Measurements from ENCODE around the gene RSPH6A. TPM values are rescaled to one million over a fixed set of nuclear protein-coding genes. Genes with fewer than 3 reads are reported as not detected.

Gene RSPH6A
- total and polyA plus RNA-seq, 3 donors from 2014 or later: 17.0 to 88.3 (median 20.9) TPM

DNA sequence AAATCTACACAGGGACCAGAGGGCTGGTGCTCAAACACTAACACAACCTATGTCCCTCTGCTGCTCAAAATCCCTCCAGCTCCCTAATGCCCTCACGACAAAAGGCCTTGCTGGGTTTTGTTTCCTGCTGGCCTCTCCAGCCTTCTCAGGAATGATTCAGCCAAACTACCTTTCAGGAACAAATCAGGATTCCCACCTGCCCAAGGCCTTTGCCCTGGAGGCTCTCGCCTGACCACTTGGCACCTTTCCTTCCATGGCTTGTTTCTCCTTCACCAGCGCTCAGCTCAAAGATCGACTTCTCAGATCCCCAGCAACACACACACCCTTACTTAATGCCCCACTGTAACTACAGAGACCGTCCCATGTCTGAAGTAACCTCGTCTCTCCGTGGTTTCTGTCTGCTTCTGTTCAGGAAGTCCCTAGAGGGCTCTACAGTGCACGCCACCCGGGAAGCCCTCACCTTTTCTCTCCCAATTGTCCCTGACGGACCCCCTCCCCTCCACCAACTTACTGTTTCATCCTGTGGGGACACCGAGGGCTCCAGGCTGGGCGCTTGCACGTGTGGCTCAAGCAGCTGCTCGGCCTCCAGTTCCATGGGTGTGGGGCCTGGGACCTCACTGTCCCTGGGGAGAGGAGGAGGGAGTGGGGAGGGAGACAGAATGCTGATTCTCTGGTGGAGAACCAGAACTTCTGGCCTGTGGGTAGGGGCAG lies 42.8 kb downstream of the RSPH6A start:
- WGBS, 2 donors: 83 to 84% methylated on average over 14 of the region's 14 CpGs
- H3K27me3 ChIP-seq: no peaks in the 10 kb centered on the region
- intact Hi-C loops (cut with DNase I; ENCODE audit: low total_unique reads): loop anchor here (10.0 kb wide), 1 partner anchor 113 kb away; the partner anchor contains the start of gene IRF2BP1
- H3K9me3 ChIP-seq: no peaks in the 10 kb centered on the region
- H3K4me1 ChIP-seq: peaks cover 9% of the 10 kb centered on the region
- no peak for DNase-seq
- H3K27ac ChIP-seq: no peak overlapping the region
- H3K4me3 ChIP-seq: no peak overlapping the region
- no peaks in the 10 kb centered on the region for H3K36me3 ChIP-seq (ENCODE audit: low read depth, missing control alignments)
- TF ChIP-seq POLR2A (IDR thresholded peaks at IDR 0.05): no peak
- TF ChIP-seq, protein P1, sequence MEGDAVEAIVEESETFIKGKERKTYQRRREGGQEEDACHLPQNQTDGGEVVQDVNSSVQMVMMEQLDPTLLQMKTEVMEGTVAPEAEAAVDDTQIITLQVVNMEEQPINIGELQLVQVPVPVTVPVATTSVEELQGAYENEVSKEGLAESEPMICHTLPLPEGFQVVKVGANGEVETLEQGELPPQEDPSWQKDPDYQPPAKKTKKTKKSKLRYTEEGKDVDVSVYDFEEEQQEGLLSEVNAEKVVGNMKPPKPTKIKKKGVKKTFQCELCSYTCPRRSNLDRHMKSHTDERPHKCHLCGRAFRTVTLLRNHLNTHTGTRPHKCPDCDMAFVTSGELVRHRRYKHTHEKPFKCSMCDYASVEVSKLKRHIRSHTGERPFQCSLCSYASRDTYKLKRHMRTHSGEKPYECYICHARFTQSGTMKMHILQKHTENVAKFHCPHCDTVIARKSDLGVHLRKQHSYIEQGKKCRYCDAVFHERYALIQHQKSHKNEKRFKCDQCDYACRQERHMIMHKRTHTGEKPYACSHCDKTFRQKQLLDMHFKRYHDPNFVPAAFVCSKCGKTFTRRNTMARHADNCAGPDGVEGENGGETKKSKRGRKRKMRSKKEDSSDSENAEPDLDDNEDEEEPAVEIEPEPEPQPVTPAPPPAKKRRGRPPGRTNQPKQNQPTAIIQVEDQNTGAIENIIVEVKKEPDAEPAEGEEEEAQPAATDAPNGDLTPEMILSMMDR (IDR thresholded peaks at IDR 0.05): no peak

DNA sequence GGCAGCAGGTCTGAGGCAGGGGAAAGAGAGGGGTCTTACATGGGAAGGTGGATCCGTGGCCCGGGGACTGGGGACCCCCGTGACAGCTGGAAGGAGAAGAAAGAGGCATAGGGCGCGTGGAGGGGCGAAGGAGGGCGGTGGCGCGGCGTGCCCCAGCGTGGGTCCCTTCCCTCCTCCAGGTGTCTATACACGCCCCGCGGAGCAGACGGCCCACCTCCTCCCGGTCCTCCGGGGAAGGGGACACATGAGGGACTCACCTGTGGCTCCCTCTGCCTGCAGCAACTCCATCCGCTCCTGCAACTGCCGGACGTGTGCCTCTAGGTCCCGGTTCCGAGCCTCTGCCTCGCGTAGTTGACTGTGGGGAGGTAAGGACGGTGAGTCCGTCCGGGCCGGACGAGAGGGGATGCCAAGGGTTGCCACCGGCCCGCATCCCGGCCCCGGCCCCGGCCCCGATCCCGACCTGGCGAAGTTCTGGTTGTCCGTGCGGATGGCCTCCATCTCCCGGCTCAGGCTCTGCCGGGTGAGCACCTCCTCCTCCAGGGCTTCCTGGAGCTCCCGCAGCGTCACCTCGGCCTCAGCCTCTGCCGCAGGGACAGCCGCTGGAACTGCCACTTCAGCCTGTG lies 43.7 kb downstream of the RSPH6A start:
- Histone ChIP-seq H3K36me3 (ENCODE audit: low read depth, missing control alignments) (no peaks in the 10 kb centered on the region), H3K4me3 (peak overlapping the region in 1 of 2 donors; percentile 71), H3K9me3 (no peaks in the 10 kb centered on the region), H3K27ac (peak overlapping the region; percentile 89 to 95), H3K4me1 (peaks cover 16% of the 10 kb centered on the region), H3K27me3 (no peaks in the 10 kb centered on the region)
- 72 to 74% methylated on average over 14 to 43 of the region's 46 CpGs for WGBS, 2 donors
- no peak for TF ChIP-seq POLR2A (IDR thresholded peaks at IDR 0.05)
- TF ChIP-seq, protein P1 (IDR thresholded peaks at IDR 0.05): no peak
- no peak for DNase-seq
- intact Hi-C loops (cut with DNase I; ENCODE audit: low total_unique reads): loop anchor here (10.0 kb wide), 1 partner anchor 113 kb away; the partner anchor contains the start of gene IRF2BP1

DNA sequence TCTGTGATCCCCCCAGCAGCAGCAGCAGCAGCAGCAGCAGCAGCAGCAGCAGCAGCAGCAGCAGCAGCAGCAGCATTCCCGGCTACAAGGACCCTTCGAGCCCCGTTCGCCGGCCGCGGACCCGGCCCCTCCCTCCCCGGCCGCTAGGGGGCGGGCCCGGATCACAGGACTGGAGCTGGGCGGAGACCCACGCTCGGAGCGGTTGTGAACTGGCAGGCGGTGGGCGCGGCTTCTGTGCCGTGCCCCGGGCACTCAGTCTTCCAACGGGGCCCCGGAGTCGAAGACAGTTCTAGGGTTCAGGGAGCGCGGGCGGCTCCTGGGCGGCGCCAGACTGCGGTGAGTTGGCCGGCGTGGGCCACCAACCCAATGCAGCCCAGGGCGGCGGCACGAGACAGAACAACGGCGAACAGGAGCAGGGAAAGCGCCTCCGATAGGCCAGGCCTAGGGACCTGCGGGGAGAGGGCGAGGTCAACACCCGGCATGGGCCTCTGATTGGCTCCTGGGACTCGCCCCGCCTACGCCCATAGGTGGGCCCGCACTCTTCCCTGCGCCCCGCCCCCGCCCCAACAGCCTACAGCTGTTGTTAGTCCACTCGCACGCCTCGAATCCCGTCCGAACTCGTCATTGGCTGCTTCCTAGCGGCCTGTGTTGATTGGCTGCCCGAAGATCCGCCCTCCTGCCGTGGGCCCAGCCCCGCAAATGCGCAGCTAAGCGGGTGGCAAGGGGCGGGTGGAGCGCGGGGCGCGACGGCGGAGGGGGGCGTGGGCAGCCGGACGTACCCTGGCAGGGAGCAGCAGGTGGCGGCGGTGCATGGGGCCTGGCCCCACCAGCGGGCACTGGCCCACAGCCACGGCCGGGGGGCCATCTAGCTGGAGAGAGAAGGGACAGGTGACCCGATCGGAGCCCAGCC lies 44.7 kb downstream of the RSPH6A start:
- peak; percentile 99 for DNase-seq
- H3K4me3 ChIP-seq: peak overlapping the region; percentile 69 to 71
- TF ChIP-seq, protein P1 (IDR thresholded peaks at IDR 0.05): peak; percentile 91 to 97 (median 95)
- no peak for TF ChIP-seq POLR2A (IDR thresholded peaks at IDR 0.05)
- intact Hi-C loops (cut with DNase I; ENCODE audit: low total_unique reads): loop anchor here (10.0 kb wide), 1 partner anchor 114 kb away; the partner anchor contains the start of gene IRF2BP1
- peaks cover 24% of the 10 kb centered on the region for H3K4me1 ChIP-seq
- H3K9me3 ChIP-seq: no peaks in the 10 kb centered on the region
- H3K27me3 ChIP-seq: no peaks in the 10 kb centered on the region
- H3K36me3 ChIP-seq (ENCODE audit: low read depth, missing control alignments): no peaks in the 10 kb centered on the region
- H3K27ac ChIP-seq: peak overlapping the region; percentile 89 to 95
- WGBS, 2 donors: 1 to 7% methylated on average over 3 to 67 of the region's 79 CpGs

DNA sequence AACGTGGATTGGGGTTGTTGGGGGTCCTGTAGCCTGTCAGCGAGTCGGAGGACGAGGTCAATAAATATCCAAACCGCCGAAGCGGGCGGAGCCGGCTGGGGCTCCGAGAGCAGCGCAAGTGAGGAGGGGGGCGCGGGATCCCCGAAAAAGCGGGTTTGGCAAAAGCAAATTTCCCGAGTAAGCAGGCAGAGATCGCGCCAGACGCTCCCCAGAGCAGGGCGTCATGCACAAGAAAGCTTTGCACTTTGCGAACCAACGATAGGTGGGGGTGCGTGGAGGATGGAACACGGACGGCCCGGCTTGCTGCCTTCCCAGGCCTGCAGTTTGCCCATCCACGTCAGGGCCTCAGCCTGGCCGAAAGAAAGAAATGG lies 45.3 kb downstream of the RSPH6A start:
- H3K4me3 ChIP-seq: peak overlapping the region; percentile 69 to 71
- H3K27ac ChIP-seq: peak overlapping the region; percentile 89 to 95
- WGBS, 2 donors: 0 to 1% methylated on average over 22 to 28 of the region's 28 CpGs
- peak; percentile 55 for DNase-seq
- H3K4me1 ChIP-seq: peaks cover 28% of the 10 kb centered on the region
- H3K27me3 ChIP-seq: no peaks in the 10 kb centered on the region
- no peaks in the 10 kb centered on the region for H3K36me3 ChIP-seq (ENCODE audit: low read depth, missing control alignments)
- TF ChIP-seq POLR2A (IDR thresholded peaks at IDR 0.05): no peak
- TF ChIP-seq, protein P1 (IDR thresholded peaks at IDR 0.05): no peak
- no peaks in the 10 kb centered on the region for H3K9me3 ChIP-seq
- intact Hi-C loops (cut with DNase I; ENCODE audit: low total_unique reads): loop anchor here (10.0 kb wide), 1 partner anchor 115 kb away; the partner anchor contains the start of gene IRF2BP1
